Neural progenitor cell (in vitro differentiated cells): ENCODE measurements around the gene MTA2.

Experiments used
- CTCF ChIP-seq: fragments of 200-600 bp; sonication (generic); IDR thresholded peaks from 2 replicates; pipeline ENCODE4 v1.5.1; 2017; ENCODE audit warnings: antibody characterized with exemption, mild to moderate bottlenecking
- EZH2 ChIP-seq: fragments of 200-600 bp; sonication (generic); IDR thresholded peaks from 2 replicates; pipeline ENCODE4 v1.6.1; 2017; ENCODE audit warnings: antibody characterized with exemption, mild to moderate bottlenecking, moderate library complexity
- EZH2phosphoT487 ChIP-seq: fragments of 200-600 bp; sonication (generic); IDR thresholded peaks from 2 replicates; pipeline ENCODE4 v1.6.1; 2017; ENCODE audit warnings: antibody characterized with exemption

- TF ChIP-seq CTCF (no peak), EZH2phosphoT487 (no peak), EZH2 (no peak)
Measured at GRCh38 chr11:62575837-62576236, 25.8 kb downstream of the MTA2 start.
